ENCODE data around the gene TSPAN9.

TSPAN9 gene

GRCh38 chr12:3195859-3196483, 118.8 kb downstream of the TSPAN9 start:
- Histone ChIP-seq H3K4me3 (no peak overlapping the region), H3K4me1 (peaks cover 16 to 45% (median 38%) of the 10 kb centered on the region in 10 experiments; a peak in 19 of 20 replicates), H3K4me2 (peak overlapping the region in 8 of 11 experiments; percentile 19 to 73 (median 55); a peak in 11 of 22 replicates), H3K27ac (no peak overlapping the region), H3K9me3 (replicated peaks in 1 of 11) (no peaks in the 10 kb centered on the region), H4K20me1 (peaks cover 20 to 71% (median 26%) of the 10 kb centered on the region in 11 experiments; a peak in 21 of 22 replicates), H3K9ac (no peak overlapping the region), H3K36me3 (no peaks in the 10 kb centered on the region), H3K27me3 (peaks cover 27 to 49% (median 29%) of the 10 kb centered on the region in 11 experiments)
- no peak for TF ChIP-seq Cebpa-rat (IDR thresholded peaks at IDR 0.05)

DNA sequence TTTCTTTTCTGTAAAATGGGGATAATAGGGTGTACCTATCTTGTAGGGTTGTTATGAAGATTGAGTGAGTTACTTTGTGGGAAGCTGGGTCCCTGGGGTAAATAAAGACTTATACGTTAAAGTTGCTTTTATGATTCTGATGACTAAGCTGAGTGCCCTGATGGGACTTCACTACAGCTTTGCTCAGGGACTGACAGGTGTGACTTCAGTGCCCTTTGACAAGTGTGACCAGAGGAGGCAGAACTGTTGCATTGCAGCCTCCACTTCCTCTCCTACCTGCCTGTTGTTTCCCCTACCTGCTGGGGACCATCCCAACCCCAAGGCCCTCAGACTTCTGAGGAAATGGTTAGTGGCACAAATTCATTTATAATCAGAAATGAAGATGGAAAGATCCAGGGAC, 119.3 kb downstream of the TSPAN9 start:
- Histone ChIP-seq H3K4me2 (peak overlapping the region in 8 of 11 experiments; percentile 19 to 73 (median 55); a peak in 13 of 22 replicates), H3K4me3 (no peak overlapping the region), H3K27ac (no peak overlapping the region), H3K9ac (peak overlapping the region in 1 of 11 experiments; percentile 32; a peak in 1 of 22 replicates), H3K4me1 (peaks cover 16 to 45% (median 40%) of the 10 kb centered on the region in 10 experiments; a peak in 19 of 20 replicates), H3K9me3 (replicated peaks in 1 of 11) (no peaks in the 10 kb centered on the region), H3K27me3 (peaks cover 32 to 54% (median 34%) of the 10 kb centered on the region in 11 experiments), H4K20me1 (peaks cover 20 to 71% (median 31%) of the 10 kb centered on the region in 11 experiments; a peak in 21 of 22 replicates), H3K36me3 (no peaks in the 10 kb centered on the region)
- TF ChIP-seq Cebpa-rat (IDR thresholded peaks at IDR 0.05): no peak

GRCh38 chr12:3197131-3197818, 120.1 kb downstream of the TSPAN9 start:
- Histone ChIP-seq H3K4me1 (peaks cover 16 to 45% (median 40%) of the 10 kb centered on the region in 10 experiments; a peak in 19 of 20 replicates), H3K27ac (no peak overlapping the region), H3K4me2 (peak overlapping the region in 8 of 11 experiments; percentile 23 to 73 (median 55); a peak in 14 of 22 replicates), H3K36me3 (no peaks in the 10 kb centered on the region), H3K4me3 (no peak overlapping the region), H3K27me3 (peaks cover 40 to 62% (median 42%) of the 10 kb centered on the region in 11 experiments), H3K9me3 (replicated peaks in 1 of 11) (no peaks in the 10 kb centered on the region), H3K9ac (peak overlapping the region in 1 of 11 experiments; percentile 32; a peak in 1 of 22 replicates), H4K20me1 (peaks cover 20 to 78% (median 37%) of the 10 kb centered on the region in 11 experiments; a peak in 21 of 22 replicates)
- TF ChIP-seq Cebpa-rat (IDR thresholded peaks at IDR 0.05): no peak

DNA sequence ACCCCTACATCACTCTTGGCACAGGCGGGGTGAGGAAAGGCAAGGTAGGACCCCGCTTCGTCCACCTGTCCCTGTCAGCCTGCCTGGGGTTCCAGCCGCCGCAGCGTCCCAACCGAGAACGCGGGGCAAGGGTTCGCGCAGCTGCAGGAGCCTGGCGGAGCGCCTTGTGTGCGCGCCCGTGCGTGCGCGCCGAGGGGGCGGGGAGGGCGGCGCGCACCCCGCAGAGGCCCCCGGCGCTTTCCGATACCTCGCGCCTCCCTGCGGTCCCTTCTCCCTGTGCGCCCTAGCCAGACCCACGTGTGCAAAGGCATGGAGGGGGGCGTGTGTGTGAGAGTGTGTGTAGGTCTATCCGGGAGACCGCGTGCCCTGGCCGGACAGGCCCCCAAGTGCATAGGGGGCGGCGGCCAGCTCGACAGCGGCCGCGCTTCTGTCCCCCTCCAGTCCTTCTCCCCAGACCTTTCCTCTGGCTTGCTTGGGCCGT, 122.4 kb downstream of the TSPAN9 start:
- Histone ChIP-seq H3K27me3 (peaks cover 45 to 73% (median 48%) of the 10 kb centered on the region in 11 experiments), H3K36me3 (no peaks in the 10 kb centered on the region), H3K9me3 (replicated peaks in 1 of 11) (no peaks in the 10 kb centered on the region), H3K4me3 (peak overlapping the region; percentile 45 to 71 (median 58)), H3K4me1 (peaks cover 16 to 62% (median 56%) of the 10 kb centered on the region in 10 experiments; a peak in 19 of 20 replicates), H4K20me1 (peaks cover 20 to 89% (median 40%) of the 10 kb centered on the region in 11 experiments; a peak in 21 of 22 replicates), H3K27ac (no peak overlapping the region), H3K9ac (peak overlapping the region in 8 of 11 experiments; percentile 5 to 62 (median 40); a peak in 14 of 22 replicates), H3K4me2 (peak overlapping the region; percentile 73 to 99 (median 97))
- no peak for TF ChIP-seq Cebpa-rat (IDR thresholded peaks at IDR 0.05)

- Histone ChIP-seq H3K36me3 (no peaks in the 10 kb centered on the region), H3K9me3 (replicated peaks in 1 of 11) (no peaks in the 10 kb centered on the region), H3K27ac (no peak overlapping the region), H4K20me1 (peaks cover 20 to 85% (median 40%) of the 10 kb centered on the region in 11 experiments; a peak in 21 of 22 replicates), H3K27me3 (peaks cover 45 to 73% (median 48%) of the 10 kb centered on the region in 11 experiments), H3K4me3 (peak overlapping the region; percentile 45 to 71 (median 58)), H3K4me2 (peak overlapping the region; percentile 73 to 99 (median 97)), H3K4me1 (peaks cover 17 to 67% (median 61%) of the 10 kb centered on the region in 10 experiments), H3K9ac (peak overlapping the region in 8 of 11 experiments; percentile 5 to 62 (median 46); a peak in 14 of 22 replicates)
- TF ChIP-seq Cebpa-rat (IDR thresholded peaks at IDR 0.05): no peak
Measured at GRCh38 chr12:3200032-3200617, 122.9 kb downstream of the TSPAN9 start.

- peak overlapping the region; percentile 73 to 99 (median 97) for H3K4me2 ChIP-seq
- no peaks in the 10 kb centered on the region for H3K36me3 ChIP-seq
- H3K27ac ChIP-seq: no peak overlapping the region
- peak overlapping the region in 4 of 11 experiments; percentile 44 to 62 (median 49); a peak in 3 of 22 replicates for H3K9ac ChIP-seq
- no peaks in the 10 kb centered on the region for H3K9me3 ChIP-seq (replicated peaks in 1 of 11)
- H3K27me3 ChIP-seq: peaks cover 45 to 68% (median 48%) of the 10 kb centered on the region in 11 experiments
- peak overlapping the region; percentile 45 to 71 (median 58) for H3K4me3 ChIP-seq
- peaks cover 24 to 72% (median 67%) of the 10 kb centered on the region in 10 experiments for H3K4me1 ChIP-seq
- H4K20me1 ChIP-seq: peaks cover 20 to 84% (median 39%) of the 10 kb centered on the region in 11 experiments; a peak in 21 of 22 replicates
- TF ChIP-seq Cebpa-rat (IDR thresholded peaks at IDR 0.05): no peak
Measured at GRCh38 chr12:3200814-3201233, 123.6 kb downstream of the TSPAN9 start.

- peak overlapping the region in 2 of 11 experiments; percentile 96 to 99; a peak in 3 of 22 replicates for H3K4me2 ChIP-seq
- no peak overlapping the region for H3K27ac ChIP-seq
- no peak for TF ChIP-seq Cebpa-rat (IDR thresholded peaks at IDR 0.05)
- no peaks in the 10 kb centered on the region for H3K9me3 ChIP-seq (replicated peaks in 1 of 11)
- no peaks in the 10 kb centered on the region for H3K36me3 ChIP-seq
- H3K4me3 ChIP-seq: no peak overlapping the region
- peaks cover 20 to 78% (median 39%) of the 10 kb centered on the region in 11 experiments; a peak in 21 of 22 replicates for H4K20me1 ChIP-seq
- peaks cover 45 to 63% (median 48%) of the 10 kb centered on the region in 11 experiments for H3K27me3 ChIP-seq
- H3K4me1 ChIP-seq: peaks cover 31 to 72% (median 68%) of the 10 kb centered on the region in 10 experiments
- no peak overlapping the region for H3K9ac ChIP-seq
Measured at GRCh38 chr12:3201339-3202051, 124.3 kb downstream of the TSPAN9 start.

- H3K36me3 ChIP-seq: no peaks in the 10 kb centered on the region
- H3K9ac ChIP-seq: no peak overlapping the region
- H3K4me3 ChIP-seq: no peak overlapping the region
- H3K9me3 ChIP-seq (replicated peaks in 1 of 11): no peaks in the 10 kb centered on the region
- peaks cover 20 to 73% (median 39%) of the 10 kb centered on the region in 11 experiments; a peak in 21 of 22 replicates for H4K20me1 ChIP-seq
- peaks cover 45 to 57% (median 48%) of the 10 kb centered on the region in 11 experiments for H3K27me3 ChIP-seq
- peak overlapping the region in 2 of 11 experiments; percentile 1 to 11; a peak in 1 of 22 replicates for H3K4me2 ChIP-seq
- no peak for TF ChIP-seq Cebpa-rat (IDR thresholded peaks at IDR 0.05)
- no peak overlapping the region for H3K27ac ChIP-seq
- peaks cover 32 to 72% (median 68%) of the 10 kb centered on the region in 10 experiments for H3K4me1 ChIP-seq
Measured at GRCh38 chr12:3202096-3202495, 124.9 kb downstream of the TSPAN9 start.
